SJSA1 (cell line): ENCODE results near the gene MSI2. TPM values are rescaled to one million over a fixed set of nuclear protein-coding genes. Genes with fewer than 3 reads are reported as not detected.
"Not testable (repeated sequence)": the region's sequence is repeated elsewhere in the genome, so short reads cannot be mapped to it uniquely, and the experiment has no call there.

Experiments used
- DNase-seq, 2 experiments: peaks; one replicate each; pipeline ENCODE4 v3.0.0-alpha.2; 2015 to 2020; ENCODE audit warnings: low spot score in 2 of 2, low read depth in 1 of 2
- H3K27ac ChIP-seq: fragments of 250-450 bp; sonication (Bioruptor Pico); 2 replicates; pipeline ENCODE4 v1.5.1; 2020; ENCODE audit warnings: mild to moderate bottlenecking, moderate library complexity
- H3K27me3 ChIP-seq: fragments of 250-450 bp; sonication (Bioruptor Pico); replicated peaks from 2 replicates; pipeline ENCODE4 v1.5.1; 2020; ENCODE audit warnings: mild to moderate bottlenecking, moderate library complexity
- H3K36me3 ChIP-seq: fragments of 250-450 bp; sonication (Bioruptor Pico); 2 replicates; pipeline ENCODE4 v1.5.1; 2020; ENCODE audit warnings: mild to moderate bottlenecking
- H3K4me1 ChIP-seq: fragments of 250-450 bp; sonication (Bioruptor Pico); replicated peaks from 2 replicates; pipeline ENCODE4 v1.6.1; 2021; ENCODE audit warnings: mild to moderate bottlenecking
- H3K4me3 ChIP-seq: fragments of 250-450 bp; sonication (Bioruptor Pico); 2 replicates; pipeline ENCODE4 v1.5.1; 2020; ENCODE audit warnings: mild to moderate bottlenecking
- H3K9me3 ChIP-seq: fragments of 250-450 bp; sonication (Bioruptor Pico); replicated peaks from 2 replicates; pipeline ENCODE4 v1.5.1; 2020; ENCODE audit warnings: mild to moderate bottlenecking
- total RNA-seq: library from RNA; depleted of rRNA; stranded (reverse); fragments of >200 nt; shearing (Covaris generic); gene quantifications from 2 replicates; pipeline ENCODE4 v1.2.3, GENCODE V29; 2014

Gene MSI2
- total RNA-seq, 1 experiment from 2014 or later = 39.8 TPM

DNA sequence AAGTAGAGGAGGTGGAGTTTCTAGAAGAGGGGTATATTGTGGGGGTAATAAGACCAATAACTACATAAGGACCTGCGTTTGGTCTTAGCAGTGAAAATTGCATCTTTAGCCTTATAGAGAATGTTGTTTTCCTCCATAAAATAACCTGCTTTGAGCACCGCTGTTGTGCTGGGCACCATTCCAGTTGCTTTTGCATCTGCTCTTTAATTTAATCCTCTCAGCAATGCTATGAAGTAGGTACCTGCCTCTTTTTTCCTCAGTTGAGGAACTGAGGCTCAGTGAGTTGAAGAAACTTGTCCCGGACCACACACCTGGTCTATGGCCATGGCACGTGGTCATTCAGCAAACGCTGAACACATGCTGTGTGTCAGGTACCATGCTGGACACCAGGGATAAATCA, 238.1 kb downstream of the MSI2 start:
- no peaks in the 10 kb centered on the region for H3K9me3 ChIP-seq
- no peaks in the 10 kb centered on the region for H3K4me1 ChIP-seq
- no peak overlapping the region for H3K4me3 ChIP-seq
- no peaks in the 10 kb centered on the region for H3K27me3 ChIP-seq
- H3K36me3 ChIP-seq = no peaks in the 10 kb centered on the region
- H3K27ac ChIP-seq = no peak overlapping the region
- no peak for DNase-seq

DNA sequence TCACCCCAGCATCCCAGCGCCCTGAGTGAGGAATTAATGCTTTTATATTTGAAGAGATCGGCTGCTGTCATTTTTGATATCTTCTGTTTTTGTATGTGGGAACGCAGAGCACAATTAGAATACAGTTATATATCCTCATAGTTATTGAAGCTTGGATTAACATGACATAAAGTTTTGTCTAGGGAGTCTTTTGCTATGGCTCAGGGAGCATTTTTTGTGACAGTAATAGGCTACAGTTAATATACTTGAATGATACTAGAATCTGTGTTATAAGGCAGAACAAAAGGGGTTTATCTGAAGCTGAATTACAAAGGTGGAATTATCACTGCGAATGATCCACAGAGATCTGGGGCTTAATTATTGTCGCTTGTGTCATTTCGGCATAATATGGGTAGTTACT, 239.4 kb downstream of the MSI2 start:
- H3K4me1 ChIP-seq = no peaks in the 10 kb centered on the region

DNA sequence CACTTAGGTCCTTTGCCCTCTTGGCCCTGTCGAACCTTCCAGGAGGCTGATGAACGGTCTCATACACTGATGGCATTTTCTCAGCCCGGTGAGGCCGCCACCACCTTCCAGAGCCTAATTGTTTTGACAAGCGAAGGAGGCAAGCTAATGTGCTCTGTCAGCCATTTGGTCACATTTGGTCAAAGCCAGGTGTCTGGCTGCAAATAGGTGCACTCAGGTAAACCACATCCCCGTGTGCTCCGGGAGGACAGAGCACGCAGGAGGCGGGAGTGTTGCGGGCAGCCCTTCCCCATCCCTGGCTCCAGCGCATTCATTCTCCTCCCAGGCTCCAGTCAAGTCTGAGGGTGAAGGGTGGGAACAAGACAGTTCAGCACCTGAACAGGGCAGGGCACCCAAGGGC, 240.1 kb downstream of the MSI2 start:
- no peak for DNase-seq
- Histone ChIP-seq H3K27ac (no peak overlapping the region), H3K36me3 (no peaks in the 10 kb centered on the region), H3K4me1 (no peaks in the 10 kb centered on the region), H3K4me3 (no peak overlapping the region), H3K9me3 (no peaks in the 10 kb centered on the region), H3K27me3 (no peaks in the 10 kb centered on the region)

More for the DNA sequence above, 239.4 kb downstream of the MSI2 start:
- Histone ChIP-seq H3K36me3 (no peaks in the 10 kb centered on the region), H3K4me3 (no peak overlapping the region), H3K27me3 (no peaks in the 10 kb centered on the region), H3K9me3 (no peaks in the 10 kb centered on the region), H3K27ac (no peak overlapping the region)
- DNase-seq = no peak

DNA sequence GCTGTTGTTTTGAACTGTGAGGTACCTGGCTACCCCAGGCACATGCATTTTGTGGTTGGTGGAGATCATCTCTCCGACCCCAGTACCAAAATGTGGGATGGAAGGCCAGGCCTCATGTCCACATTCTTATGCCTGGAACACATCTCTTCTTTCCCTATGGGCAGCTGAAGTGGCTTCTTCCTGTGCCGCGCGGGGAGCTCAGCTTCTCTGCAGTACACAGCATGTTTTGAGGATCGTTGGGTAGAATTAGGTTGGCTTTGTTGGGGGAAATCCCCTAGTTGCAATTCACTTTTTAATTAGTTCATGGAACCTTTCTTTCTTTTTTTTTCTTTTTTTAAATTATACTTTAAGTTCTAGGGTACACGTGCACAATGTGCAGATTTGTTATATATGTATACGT, 242.1 kb downstream of the MSI2 start:
- no peak for DNase-seq
- Histone ChIP-seq H3K4me3 (no peak overlapping the region), H3K9me3 (no peaks in the 10 kb centered on the region), H3K36me3 (no peaks in the 10 kb centered on the region), H3K27ac (no peak overlapping the region), H3K27me3 (no peaks in the 10 kb centered on the region), H3K4me1 (no peaks in the 10 kb centered on the region)

DNA sequence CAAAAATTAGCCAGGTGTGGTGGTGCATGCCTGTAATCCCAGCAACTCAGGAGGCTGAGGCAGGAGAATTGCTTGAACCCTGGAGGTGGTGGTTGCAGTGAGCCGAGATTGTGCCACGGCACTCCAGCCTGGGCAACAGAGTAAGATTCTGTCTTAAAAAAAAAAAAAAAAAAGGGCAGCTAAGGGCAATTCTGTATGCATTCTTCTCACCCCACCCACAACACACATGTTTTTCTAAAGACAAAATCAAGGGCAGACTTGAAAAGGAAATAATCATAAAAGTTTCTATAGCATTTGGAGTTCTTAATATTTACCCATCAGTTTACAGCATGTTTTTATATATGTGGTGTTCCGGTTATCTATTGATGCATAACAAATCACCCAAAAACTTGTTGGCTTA, 242.9 kb downstream of the MSI2 start:
- H3K4me1 ChIP-seq, H3K27me3 ChIP-seq, DNase-seq, H3K27ac ChIP-seq, H3K9me3 ChIP-seq, H3K36me3 ChIP-seq, H3K4me3 ChIP-seq: not testable (repeated sequence)

DNA sequence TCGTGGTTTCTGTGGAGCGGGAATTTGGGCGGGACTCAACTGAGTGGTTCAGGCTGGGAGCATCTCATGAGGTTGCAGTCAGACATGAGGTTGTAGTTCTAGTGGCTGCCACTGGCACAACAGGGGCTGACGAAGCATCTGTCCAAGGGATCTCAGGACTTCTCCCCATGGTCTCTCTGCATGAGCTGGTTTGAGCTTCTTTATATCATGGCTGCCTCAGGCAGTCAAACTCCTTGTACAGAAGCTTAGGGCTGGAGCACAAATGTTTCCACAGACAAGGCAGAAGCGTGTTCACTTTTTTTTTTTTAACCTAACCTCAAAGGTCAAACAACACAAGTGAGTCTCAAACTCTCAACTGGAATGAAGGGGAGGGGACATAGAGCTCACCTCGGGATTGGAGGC, 243.3 kb downstream of the MSI2 start:
- no peaks in the 10 kb centered on the region for H3K4me1 ChIP-seq
- no peak overlapping the region for H3K4me3 ChIP-seq
- H3K36me3 ChIP-seq = no peaks in the 10 kb centered on the region
- no peak overlapping the region for H3K27ac ChIP-seq
- no peaks in the 10 kb centered on the region for H3K27me3 ChIP-seq
- no peaks in the 10 kb centered on the region for H3K9me3 ChIP-seq
- no peak for DNase-seq

DNA sequence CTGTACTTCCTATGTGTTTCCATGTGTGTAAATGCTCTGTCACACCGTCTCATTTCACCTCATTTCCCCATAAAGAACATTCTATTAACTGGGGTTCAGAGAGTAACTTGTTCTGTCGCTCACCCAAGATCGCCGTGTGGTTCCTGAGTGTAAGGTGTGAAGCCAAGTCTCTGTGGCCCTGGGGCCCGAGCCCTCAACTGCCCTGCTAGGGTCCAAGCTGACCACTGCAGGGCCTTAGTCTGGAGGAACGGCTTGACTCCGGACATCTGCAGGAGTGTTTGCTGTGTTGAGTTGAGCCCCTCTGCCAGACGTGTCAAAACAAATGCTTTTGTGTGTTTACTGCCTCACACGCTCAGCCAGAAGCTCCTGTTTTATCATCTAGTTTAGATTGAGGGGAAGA, 244.7 kb downstream of the MSI2 start:
- no peaks in the 10 kb centered on the region for H3K27me3 ChIP-seq
- no peak for DNase-seq
- H3K9me3 ChIP-seq = no peaks in the 10 kb centered on the region
- no peaks in the 10 kb centered on the region for H3K36me3 ChIP-seq
- no peak overlapping the region for H3K27ac ChIP-seq
- H3K4me1 ChIP-seq = no peaks in the 10 kb centered on the region
- no peak overlapping the region for H3K4me3 ChIP-seq

DNA sequence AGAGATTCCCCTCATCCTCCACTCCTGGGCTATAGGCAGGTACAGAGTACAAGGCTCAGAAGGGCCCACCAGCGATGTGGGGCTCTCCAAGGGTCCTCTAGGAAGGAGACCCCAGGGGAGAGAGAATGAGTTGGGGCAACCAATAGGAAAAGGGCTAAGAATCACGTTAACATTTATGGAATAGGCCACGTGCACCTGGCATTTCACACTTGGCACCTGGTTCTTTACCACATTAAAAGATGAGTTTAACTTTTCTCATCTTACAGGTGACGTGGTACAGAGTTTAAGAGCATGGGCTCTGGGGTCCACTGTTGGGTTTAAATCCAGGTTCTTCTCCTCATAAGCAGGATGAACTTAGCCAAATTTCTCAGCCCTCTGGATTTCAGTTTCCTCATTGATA, 245.7 kb downstream of the MSI2 start:
- Histone ChIP-seq H3K4me3 (no peak overlapping the region), H3K4me1 (no peaks in the 10 kb centered on the region), H3K27ac (no peak overlapping the region), H3K27me3 (no peaks in the 10 kb centered on the region), H3K36me3 (no peaks in the 10 kb centered on the region), H3K9me3 (no peaks in the 10 kb centered on the region)
- DNase-seq = no peak

DNA sequence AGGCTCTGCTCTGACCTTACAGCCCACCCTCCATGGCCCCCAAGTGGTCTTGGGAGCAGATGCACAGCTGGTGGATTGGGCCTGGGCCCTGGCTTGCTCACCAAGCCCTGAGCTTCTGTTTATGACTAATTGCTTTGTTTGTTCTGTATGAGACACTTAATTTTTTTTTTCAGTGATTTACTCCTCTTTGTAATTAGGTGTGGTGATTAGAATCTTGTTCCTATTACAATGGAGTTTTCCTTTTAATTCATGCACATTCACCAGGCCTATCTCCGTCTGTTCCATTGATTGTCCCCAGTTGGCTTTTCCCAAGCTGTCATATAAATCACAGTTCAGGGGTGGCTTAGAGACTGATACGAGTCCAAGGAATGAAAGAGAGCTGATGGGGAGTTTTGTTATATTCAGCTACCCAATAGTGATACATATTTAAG, 246.5 kb downstream of the MSI2 start:
- DNase-seq = no peak
- no peaks in the 10 kb centered on the region for H3K9me3 ChIP-seq
- no peaks in the 10 kb centered on the region for H3K4me1 ChIP-seq
- H3K27me3 ChIP-seq = no peaks in the 10 kb centered on the region
- no peaks in the 10 kb centered on the region for H3K36me3 ChIP-seq
- no peak overlapping the region for H3K4me3 ChIP-seq
- no peak overlapping the region for H3K27ac ChIP-seq

DNA sequence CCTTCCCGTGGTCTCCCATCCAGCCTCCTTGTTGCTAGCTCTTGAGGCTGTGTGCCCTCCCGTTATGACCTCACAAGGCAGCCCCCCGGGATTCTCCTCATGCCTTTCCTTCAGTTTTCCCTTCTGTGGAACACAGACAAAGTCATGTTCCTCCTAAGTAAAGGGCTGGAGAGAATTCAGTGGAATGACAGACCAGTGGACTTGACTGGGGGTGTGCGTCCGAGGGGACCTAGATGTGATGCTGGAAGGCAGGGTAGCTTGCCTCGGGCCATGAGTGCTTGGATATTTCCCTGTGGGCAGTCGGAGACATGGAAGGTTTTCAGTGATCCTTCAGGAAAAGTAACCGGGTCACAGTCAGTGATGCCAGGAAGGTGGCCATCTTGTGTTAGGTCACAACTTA, 247.9 kb downstream of the MSI2 start:
- no peaks in the 10 kb centered on the region for H3K4me1 ChIP-seq
- DNase-seq = no peak
- no peaks in the 10 kb centered on the region for H3K36me3 ChIP-seq
- no peak overlapping the region for H3K27ac ChIP-seq
- no peaks in the 10 kb centered on the region for H3K27me3 ChIP-seq
- no peak overlapping the region for H3K4me3 ChIP-seq
- H3K9me3 ChIP-seq = no peaks in the 10 kb centered on the region

DNA sequence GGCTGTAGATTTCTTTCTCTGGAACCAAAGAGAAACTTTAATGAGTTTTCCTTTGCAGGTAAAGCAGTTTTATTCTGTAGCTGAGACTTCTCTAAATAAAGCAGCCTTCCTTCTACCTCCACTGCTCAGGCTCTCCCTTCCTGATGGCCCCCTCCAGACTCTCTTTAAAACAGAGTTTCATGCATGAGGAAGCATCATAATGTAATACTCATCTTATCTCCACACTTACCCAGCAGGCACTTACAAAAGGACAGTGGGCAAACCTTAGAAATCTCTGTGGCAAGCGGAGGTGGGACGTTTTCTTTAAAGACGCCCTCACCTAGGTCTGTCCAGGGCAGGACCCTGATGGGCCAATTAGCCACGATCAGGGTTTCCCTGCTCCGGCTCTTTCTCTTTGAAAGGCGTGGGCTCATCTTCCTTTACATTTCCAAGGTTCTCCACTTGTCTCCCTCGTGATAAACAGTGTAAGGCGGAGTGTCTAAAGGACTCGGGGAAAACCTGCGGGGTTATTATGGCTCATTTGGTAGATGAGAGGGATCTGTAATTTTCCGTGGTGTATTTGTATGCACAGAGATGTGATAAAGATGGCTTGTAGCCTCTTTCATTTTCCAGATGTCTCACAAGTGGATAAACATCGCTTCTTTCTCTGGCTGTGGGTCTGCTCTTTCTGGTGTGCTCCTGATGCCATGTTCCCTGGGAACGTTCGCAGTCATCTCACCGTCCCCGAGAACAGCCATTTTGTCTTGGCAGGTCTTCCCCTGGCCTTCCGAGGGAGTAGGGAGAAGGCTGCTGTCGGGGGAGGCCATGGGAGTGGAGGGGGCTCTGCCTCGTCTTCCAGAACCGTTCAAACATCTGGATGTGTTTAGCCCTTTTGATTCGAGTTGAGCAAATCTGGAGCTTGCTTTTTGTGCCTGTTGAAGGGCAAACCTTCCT, 249.8 kb downstream of the MSI2 start:
- Histone ChIP-seq H3K36me3 (no peaks in the 10 kb centered on the region), H3K9me3 (no peaks in the 10 kb centered on the region), H3K4me3 (no peak overlapping the region), H3K27ac (no peak overlapping the region), H3K4me1 (no peaks in the 10 kb centered on the region), H3K27me3 (no peaks in the 10 kb centered on the region)
- DNase-seq = no peak

DNA sequence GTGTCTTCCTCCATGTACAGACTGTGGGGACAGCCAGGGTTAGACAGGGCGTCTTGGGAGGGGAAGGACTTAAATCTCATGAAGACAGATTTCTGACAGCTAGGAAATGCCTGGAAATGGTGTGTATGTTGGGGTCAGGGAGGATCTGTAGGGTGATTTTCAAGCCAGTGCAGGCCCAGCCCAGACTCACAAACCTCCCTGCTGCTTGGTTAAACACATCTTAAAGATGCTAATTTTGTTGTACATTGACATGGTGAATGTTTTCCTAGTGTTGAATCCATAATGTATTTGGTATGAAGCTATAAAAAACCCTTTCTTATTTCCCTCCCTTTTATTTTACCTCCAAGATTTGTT, 250.4 kb downstream of the MSI2 start:
- Histone ChIP-seq H3K4me3 (no peak overlapping the region), H3K4me1 (no peaks in the 10 kb centered on the region), H3K36me3 (no peaks in the 10 kb centered on the region), H3K27me3 (no peaks in the 10 kb centered on the region), H3K27ac (no peak overlapping the region), H3K9me3 (no peaks in the 10 kb centered on the region)
- no peak for DNase-seq

DNA sequence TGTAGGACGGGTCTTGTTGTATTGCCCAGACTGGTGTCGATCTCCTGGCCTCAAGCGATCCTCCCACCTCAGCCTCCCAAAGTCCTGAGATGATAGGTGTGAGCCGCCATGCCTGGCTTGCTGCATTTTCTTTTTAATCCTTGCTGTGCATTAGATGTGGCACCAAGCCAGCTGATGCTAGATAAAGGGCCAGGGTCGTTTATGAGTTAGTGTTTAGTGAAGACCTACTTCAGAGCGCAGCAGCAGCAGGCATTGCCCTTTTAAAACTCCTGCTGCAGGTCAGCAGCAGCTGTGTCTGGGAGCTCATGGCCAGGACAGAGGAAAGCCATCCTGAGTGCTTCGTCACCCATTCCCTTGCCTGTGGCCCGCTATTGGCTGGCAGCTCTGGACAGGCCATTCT, 251.5 kb downstream of the MSI2 start:
- no peaks in the 10 kb centered on the region for H3K27me3 ChIP-seq
- H3K27ac ChIP-seq = no peak overlapping the region
- no peaks in the 10 kb centered on the region for H3K36me3 ChIP-seq
- H3K4me3 ChIP-seq = no peak overlapping the region
- no peaks in the 10 kb centered on the region for H3K9me3 ChIP-seq
- no peak for DNase-seq
- no peaks in the 10 kb centered on the region for H3K4me1 ChIP-seq

DNA sequence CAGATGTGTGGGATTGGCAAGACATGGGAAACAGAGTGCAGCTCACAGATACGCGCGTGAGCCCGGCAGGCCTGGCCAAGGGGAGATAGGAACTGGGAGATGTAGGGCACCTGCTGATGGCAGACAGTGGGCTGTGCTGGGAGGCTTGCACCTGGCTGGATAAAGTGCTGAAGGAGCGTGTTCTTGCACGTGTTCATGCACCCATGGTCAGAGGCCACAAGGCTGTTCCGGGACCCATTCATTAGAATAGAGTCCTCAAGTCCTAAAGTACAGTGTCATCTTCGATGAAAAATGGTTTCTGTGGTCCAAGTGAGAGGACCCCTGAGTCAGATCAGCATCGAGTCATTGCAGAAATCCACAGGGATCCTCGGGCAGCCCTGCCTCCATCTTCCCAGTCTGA, 252.3 kb downstream of the MSI2 start:
- Histone ChIP-seq H3K27me3 (no peaks in the 10 kb centered on the region), H3K36me3 (no peaks in the 10 kb centered on the region), H3K27ac (no peak overlapping the region), H3K4me1 (no peaks in the 10 kb centered on the region), H3K9me3 (no peaks in the 10 kb centered on the region), H3K4me3 (no peak overlapping the region)
- no peak for DNase-seq
